NCI-H1930 (cell line): ENCODE data around the gene DLL1.

Experiments used
- DNase-seq, 2 experiments: peaks; one replicate each; lab custom pipeline; 2025; lab: John Stamatoyannopoulos, UW

Gene DLL1

DNA sequence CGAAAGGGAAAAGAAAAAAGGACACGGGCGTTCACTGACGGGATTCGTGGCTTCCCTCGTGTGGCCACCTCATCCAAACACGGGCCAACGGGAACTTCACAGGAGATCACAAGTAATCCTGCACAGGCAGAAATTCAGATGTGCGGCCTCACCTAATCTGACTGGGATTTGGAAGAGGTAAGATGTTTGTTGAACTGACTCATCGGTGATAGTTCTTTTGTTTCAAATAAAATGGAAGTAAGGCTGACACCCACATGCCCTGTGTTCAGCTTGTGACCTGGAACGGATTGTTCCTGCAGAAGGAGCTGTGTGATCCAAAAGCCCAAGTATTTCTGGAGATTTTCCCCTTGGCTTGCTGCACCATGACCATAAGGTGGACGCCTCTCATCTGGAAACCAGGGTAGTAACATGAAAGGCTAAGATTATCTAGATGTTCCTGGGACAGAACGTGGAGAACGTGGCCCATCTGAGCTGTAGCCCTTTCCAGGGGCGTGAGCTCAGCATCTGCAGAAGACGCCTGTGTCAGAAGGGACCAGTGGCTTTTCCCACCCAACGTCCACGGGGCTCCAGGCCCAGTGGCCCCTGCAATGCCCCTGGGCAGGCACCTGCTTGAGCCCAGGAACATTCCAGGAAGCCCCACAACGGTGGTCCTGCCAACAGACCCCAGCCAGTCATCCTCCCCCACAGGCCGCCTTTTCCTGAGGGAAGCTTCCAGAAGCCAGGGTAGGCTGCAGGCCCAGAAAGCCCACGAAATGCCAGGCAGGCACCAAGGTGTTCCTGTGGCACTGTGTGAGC lies 39.7 kb downstream of the DLL1 start:
- no peak for DNase-seq

DNA sequence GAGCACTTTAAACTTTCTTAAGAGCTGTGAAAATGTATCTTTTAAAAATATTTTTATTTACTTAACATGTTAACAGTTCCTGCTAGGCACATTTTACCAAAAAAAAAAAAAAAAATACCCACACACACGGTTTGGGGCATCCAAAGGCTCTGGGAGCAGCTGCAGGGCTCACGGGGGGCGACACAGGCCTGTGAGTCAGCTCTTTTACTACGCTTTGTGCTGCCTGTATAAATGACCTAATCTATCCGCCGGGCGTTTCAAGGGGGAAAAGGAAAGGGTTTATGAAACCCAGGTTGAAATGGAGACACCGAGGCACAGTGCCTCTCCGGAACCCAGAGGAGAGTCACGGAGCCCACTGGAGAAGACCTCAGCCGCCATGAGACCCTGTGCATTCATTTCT lies 40.4 kb downstream of the DLL1 start:
- no peak for DNase-seq

DNA sequence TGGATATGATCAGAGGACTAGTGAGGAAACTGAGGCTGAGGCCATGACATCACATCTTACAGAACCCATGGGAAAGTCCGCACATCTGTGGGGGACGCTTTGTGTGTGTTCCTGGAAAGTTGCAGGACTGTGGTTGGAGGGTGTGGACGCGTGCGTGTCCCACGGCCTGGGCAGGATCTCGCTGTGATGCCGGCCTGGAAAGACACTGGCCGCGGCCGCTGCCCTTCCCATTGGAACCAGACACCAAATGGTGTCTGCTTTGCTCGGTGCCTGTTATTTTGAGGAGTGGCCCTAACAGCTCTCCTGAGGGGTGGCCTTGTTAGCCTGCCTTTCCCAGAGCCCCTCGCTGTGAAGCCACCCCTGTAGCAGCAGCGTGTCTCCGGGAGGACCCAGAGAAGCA lies 41.1 kb downstream of the DLL1 start:
- DNase-seq = no peak

GRCh38 chr6:170248861-170249600 lies 41.8 kb downstream of the DLL1 start:
- no peak for DNase-seq

DNA sequence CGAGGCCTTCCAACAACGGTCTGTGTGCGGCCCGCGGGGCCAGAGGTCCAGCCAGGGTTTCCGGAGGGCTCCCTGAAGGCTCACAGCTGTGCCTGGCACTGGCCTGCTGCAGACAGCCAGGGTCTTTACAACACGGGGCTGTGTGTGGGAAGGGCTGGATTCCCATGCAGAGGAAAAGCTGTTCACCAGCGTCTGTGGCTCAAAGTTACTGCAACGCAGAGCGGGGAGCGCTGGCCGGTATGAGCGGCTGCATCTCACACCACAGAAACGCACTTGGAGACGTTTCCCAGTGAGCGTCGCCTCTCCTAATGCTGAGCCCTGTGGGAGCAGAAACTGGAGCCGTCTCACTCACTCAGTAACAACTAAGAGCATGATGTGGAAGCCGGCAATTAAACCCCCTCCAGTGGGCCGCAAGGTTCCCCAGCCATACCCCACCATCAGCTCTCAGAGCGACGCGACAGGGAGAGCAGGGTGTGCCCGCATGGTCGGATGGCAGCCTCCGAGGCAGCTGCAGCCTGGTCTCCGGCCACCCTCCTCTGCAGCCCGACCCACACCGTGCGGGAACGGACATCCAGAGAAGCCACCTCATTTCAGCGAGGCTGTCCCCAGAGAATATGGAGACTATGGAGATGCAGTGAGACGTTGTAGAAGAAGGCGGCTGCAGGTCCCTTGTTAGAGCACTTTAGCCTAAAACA lies 42.6 kb downstream of the DLL1 start:
- no peak for DNase-seq

DNA sequence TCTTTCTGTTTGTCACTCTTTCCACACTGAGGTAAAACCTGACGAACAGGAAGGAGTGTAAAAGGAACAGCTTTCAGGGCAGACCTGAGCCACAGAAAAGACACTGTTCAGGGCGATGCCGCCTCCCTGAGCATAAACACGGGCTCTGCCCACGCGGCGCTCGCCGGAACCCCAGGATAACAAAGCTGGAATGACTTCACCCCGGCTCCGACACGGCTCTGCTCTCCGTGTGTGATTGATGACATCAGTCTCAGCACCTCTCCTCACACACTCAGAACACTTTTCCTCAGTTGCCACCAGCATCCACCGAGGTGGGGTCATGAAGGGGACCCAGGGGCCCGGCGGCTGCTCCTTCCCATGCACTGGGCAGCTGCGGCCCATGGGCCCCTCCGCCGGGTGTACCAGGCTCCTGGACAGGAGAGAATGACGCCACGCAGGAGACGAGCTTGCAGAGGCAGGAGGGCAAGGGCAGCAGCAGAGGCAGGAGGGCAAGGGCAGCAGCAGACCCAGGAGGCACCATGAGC lies 43.6 kb downstream of the DLL1 start:
- DNase-seq = no peak

DNA sequence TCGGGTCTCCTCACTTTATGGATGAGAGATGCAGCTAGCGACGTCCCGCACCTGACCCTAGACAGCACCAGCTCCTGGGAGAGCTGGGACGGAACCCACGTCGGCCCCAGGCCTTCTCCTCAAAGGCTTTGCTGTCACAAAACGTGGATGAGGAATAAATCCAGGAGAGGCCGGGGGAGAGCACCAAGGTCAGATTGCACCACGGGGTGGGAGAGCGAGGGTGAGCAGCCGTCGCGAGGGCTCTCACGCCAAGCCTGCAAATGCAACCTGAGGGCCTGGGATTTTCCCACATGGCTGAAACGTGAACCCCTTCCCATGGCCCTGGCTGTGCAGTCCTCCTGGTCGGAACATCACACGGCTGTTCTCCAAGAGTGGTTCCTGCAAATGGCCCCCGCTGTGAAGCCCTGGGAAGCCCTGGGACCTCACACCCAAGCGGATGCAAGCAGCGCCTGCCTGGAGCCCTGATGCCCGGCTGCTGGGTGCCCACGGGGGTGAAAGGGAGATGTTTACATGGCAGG lies 45.3 kb downstream of the DLL1 start:
- no peak for DNase-seq

DNA sequence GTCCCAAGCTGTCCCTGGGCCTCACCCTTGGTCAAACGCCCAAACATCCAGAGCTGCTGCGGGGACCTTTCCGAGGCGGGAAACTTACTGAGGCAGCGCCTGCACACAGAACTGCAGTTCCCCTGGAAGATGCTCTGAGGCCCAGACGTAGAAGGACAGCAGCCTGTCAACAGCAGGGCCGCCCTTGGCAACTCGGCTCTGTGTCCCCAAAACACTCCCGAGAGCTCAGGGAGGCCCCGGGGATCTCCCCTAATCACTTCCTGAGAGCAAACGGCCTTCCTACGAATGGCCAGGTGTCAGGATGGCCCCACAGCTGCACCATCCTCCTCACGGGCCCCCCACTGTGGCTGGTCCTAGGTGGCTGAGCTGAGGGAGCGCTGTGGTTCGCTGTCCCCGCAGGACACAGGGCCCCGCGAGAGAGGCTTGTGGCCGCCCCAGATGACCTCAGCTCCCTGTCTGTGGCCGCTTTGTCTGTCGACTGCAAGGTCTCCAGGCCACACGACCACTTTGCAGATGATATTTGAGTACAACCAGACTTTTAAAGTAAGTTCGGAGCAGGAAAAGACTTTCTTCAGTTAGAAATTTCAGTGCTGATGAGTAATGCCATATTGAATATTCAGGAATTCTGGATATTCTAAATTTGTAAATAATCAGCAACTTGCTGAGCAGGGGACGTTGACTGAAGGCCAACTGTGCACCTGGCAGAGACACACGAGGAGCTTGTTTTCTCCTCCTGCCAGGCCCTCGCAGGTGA lies 46.0 kb downstream of the DLL1 start:
- no peak for DNase-seq

- no peak for DNase-seq
These were observed 47.0 kb downstream of the DLL1 start for GRCh38 chr6:170243791-170244291.

DNA sequence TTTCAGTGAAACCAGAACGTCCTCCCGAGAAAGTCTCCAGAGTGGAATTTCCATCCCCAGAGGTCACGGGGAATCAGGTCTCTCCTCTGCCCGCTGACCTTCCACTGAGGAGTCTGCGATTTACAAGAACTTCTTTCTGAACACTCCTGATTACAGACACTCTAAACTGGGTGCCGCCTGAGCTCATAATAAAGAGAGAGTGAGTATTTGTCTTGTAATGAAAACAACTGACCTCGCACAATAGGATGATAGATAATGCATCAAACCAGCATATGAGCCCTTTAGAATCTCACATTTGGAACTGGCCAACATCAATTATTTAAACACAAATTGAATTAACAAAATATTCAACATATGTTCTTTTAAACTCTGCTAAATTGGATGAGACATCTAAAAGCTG lies 47.5 kb downstream of the DLL1 start:
- DNase-seq = no peak

- DNase-seq = no peak
These were observed 51.9 kb downstream of the DLL1 start for GRCh38 chr6:170238741-170239565.

GRCh38 chr6:170237999-170238740 lies 52.7 kb downstream of the DLL1 start:
- no peak for DNase-seq

DNA sequence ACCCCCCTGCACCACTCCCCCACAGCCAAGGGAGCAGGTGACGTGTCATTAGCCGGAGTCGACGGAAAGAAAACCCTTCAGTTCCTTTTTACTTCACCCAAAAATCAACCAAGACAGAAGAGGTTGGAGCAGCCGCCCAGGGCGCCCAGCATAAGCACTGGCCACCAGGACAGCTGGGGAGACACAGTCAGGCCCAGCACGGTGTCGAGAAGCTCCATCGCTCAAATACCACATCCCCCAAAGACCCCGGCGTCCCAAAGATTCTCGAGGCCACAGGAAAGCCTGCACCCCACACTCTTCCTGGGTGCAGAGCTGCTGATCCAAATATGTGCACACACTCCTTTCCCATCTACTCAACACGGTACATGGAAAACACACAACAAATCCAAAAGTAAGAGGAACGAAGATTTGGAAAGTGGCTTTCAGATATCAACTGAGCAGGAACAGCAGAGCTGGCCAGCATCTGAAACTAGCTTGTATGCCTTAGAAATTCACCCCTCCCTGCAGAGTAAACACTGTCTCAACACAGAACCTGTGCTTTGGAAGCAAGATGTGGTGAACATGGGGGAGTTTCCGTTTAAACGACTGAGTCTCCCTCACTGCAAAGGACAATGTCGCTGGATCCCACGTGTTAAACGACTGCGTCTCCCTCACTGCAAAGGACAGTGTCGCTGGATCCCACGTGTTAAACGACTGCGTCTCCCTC lies 54.6 kb downstream of the DLL1 start:
- DNase-seq = no peak

DNA sequence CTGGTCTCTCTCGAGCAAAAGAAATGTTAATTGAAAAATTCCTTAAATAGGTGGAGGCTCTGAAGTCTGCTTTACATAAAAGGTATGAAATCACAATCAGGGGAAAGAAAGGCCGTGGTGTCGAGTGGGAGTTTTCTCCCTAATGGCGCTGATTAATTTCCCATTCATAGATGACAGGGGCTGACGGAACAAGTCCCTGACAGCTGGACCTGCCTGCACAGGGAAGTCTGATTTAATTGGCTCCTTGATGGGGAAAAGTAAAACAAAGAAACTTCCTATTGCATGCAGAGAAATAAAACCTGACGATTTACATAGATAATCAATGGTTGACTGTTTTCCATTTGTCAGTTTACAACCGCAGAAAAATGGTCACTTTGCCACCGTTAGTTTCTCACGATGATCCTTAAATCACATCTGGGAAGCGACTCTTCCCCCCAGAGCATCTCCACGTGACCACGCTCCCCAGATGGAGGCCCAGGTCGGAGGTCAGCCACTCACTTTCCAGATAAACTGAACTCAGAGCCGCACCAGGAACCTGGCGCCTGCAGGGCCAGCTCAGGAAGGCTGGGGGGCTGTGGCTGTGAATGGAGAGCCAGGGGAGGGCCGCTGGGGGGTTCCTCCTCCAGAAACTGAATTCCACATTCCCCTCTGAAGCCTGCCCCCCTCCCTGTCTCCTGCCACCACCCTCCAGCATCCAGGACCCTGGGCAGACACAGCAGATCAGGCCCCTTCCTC lies 55.3 kb downstream of the DLL1 start:
- no peak for DNase-seq

- DNase-seq = no peak
These were observed 56.5 kb downstream of the DLL1 start for GRCh38 chr6:170234419-170234818.

- no peak for DNase-seq
These were observed 57.3 kb downstream of the DLL1 start for GRCh38 chr6:170233286-170234205.
